Eye (tissue), 1 donor: ENCODE measurements around the gene GRIN3A.
"Not testable (repeated sequence)": the region's sequence is repeated elsewhere in the genome, so short reads cannot be mapped to it uniquely, and the experiment has no call there.

Source experiments
- DNase-seq: peaks from one replicate; pipeline ENCODE4 v3.0.0-alpha.2; 2015

GRIN3A gene

GRCh38 chr9:101574731-101575333, 163.6 kb downstream of the GRIN3A start:
- DNase-seq: no peak

- peak; percentile 23 for DNase-seq
These were observed 166.1 kb downstream of the GRIN3A start for GRCh38 chr9:101572316-101572715.

- no peak for DNase-seq
These were observed 167.3 kb downstream of the GRIN3A start for GRCh38 chr9:101571114-101571513.

GRCh38 chr9:101569741-101570501, 168.5 kb downstream of the GRIN3A start:
- no peak for DNase-seq

GRCh38 chr9:101567725-101568350, 170.6 kb downstream of the GRIN3A start:
- DNase-seq: no peak

- no peak for DNase-seq
These were observed 171.3 kb downstream of the GRIN3A start for GRCh38 chr9:101566904-101567724.

- DNase-seq: no peak
These were observed 174.2 kb downstream of the GRIN3A start for GRCh38 chr9:101564252-101564651.

GRCh38 chr9:101562966-101563365, 175.5 kb downstream of the GRIN3A start:
- no peak for DNase-seq

- DNase-seq: no peak
These were observed 176.7 kb downstream of the GRIN3A start for GRCh38 chr9:101561740-101562139.

GRCh38 chr9:101549472-101550098, 188.9 kb downstream of the GRIN3A start:
- DNase-seq: not testable (repeated sequence)

GRCh38 chr9:101543098-101543735, 195.2 kb downstream of the GRIN3A start:
- no peak for DNase-seq

GRCh38 chr9:101540069-101540468, 198.4 kb downstream of the GRIN3A start:
- no peak for DNase-seq

- peak; percentile 66 for DNase-seq
These were observed 201.5 kb downstream of the GRIN3A start for GRCh38 chr9:101536938-101537337.

- no peak for DNase-seq
These were observed 202.1 kb downstream of the GRIN3A start for GRCh38 chr9:101536351-101536750.

- peak; percentile 100 for DNase-seq
These were observed 204.9 kb downstream of the GRIN3A start, which contains the start of gene RNF20 for GRCh38 chr9:101533334-101534204. Gene RNF20, plus strand, starts transcription at chr9:101533853. Its CDS starts 1,571 bp downstream, at chr9:101535424.

- peak; percentile 87 for DNase-seq
These were observed 208.3 kb downstream of the GRIN3A start for GRCh38 chr9:101530076-101530711.

- DNase-seq: no peak
These were observed 210.4 kb downstream of the GRIN3A start for GRCh38 chr9:101528015-101528414.

- DNase-seq: no peak
These were observed 211.4 kb downstream of the GRIN3A start for GRCh38 chr9:101527066-101527465.

GRCh38 chr9:101524371-101524770, 214.1 kb downstream of the GRIN3A start:
- no peak for DNase-seq
